GM21619 (cell line): ENCODE measurements around the gene ADCY3.

Experiments
- ATAC-seq: cut with Tn5 transposase; IDR thresholded peaks from one replicate; pipeline ENCODE4 v1.9.1; 2021; ENCODE audit not compliant: unreplicated experiment

Gene ADCY3

DNA sequence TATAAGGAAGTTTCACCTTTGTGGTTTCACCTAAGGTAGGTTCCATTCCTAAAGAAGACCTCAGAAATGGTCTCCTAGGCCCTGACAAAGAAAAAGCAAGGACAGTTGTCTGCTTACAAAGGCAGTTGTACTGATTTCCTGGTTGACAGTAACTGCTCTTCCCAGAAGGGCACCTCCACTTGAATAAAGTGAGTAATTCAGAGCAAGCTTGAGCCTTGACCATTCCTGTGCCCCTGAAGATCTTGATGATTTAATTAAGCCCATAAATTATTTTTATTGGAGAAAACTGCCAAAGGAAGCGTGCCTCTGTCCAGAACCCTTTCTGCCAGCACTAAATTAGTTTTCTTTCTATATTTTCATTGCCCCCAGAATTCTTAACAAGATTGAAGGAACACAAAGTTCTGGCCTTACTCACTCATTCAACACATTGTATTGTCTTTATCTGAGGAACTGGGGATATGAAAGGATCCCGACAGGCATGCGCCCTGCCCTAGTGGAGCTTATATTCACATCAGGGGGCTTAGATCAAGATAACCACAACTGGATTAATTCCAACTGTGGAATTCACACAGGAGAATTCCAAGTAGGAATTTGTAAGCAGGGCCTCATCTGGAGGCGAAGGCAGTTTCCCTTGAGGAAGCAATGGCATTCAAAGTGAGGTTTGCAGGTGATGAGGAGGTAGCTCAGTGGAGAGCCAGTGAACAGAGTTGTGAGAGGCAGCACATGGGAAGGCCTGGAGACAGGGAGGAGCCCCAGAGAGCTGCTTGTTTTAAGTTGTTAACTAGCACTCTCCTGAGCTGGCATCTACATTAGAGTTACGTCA is 148.1 kb downstream of the ADCY3 start:
- ATAC-seq, result no peak

DNA sequence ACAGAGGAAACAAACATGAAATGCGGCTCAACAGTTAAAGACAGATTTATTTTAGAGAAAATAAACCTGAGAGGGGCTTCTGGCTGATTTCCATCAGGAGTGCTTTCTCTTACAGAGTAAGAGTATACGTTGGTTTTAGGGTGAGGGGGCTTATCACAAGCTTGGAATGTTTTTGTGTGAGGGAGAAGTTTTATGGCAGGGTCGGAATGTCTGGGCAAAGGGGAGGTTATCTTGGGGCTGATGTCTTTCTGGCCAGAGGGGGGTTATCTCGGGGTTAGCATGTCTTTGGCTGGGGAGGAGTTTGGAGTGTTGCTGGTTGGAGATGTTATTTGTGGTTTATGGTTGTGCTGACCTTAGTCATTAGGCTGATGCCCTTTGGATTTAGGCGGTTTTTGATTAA is 149.0 kb downstream of the ADCY3 start:
- no peak for ATAC-seq
